GM23338 (cell line): ENCODE results near the gene RAB11FIP4. TPM values are rescaled to one million over a fixed set of nuclear protein-coding genes. Genes with fewer than 3 reads are reported as not detected.

Experiments
- ATAC-seq: fragments of 200-7000 bp; cut with Tn5 transposase; 3 replicates; pipeline ENCODE4 v1.9.1; 2020
- DNase-seq: peaks from one replicate; pipeline ENCODE4 v3.0.0-alpha.2; 2015; ENCODE audit warnings: low spot score
- H2AFZ ChIP-seq: fragments of 200-600 bp; sonication (generic); 2 replicates; pipeline ENCODE4 v1.8.0; 2016; ENCODE audit warnings: antibody characterized with exemption, mild to moderate bottlenecking, moderate library complexity
- H3F3A ChIP-seq: fragments of 200-600 bp; sonication (generic); replicated peaks from 2 replicates; pipeline ENCODE4 v1.8.0; 2017; ENCODE audit warnings: antibody characterized with exemption, mixed run types, low read depth
- H3K27ac ChIP-seq: fragments of 200-600 bp; sonication (generic); 2 replicates; pipeline ENCODE4 v1.6.1; 2016; ENCODE audit warnings: low read depth
- H3K27me3 ChIP-seq: fragments of 200-600 bp; sonication (generic); 2 replicates; pipeline ENCODE4 v1.8.0; 2016; ENCODE audit warnings: mild to moderate bottlenecking, mixed run types, moderate library complexity; ENCODE audit not compliant: insufficient read depth
- H3K36me3 ChIP-seq: fragments of 200-600 bp; sonication (generic); 2 replicates; pipeline ENCODE4 v1.8.0; 2016; ENCODE audit warnings: mild to moderate bottlenecking; ENCODE audit not compliant: insufficient read depth
- H3K4me1 ChIP-seq: fragments of 200-600 bp; sonication (generic); 2 replicates; pipeline ENCODE4 v1.8.0; 2016; ENCODE audit warnings: mild to moderate bottlenecking, moderate library complexity; ENCODE audit not compliant: insufficient read depth
- H3K4me2 ChIP-seq: fragments of 200-600 bp; sonication (generic); 2 replicates; pipeline ENCODE4 v1.7.1; 2017; ENCODE audit warnings: mixed run types
- H3K4me3 ChIP-seq: fragments of 200-600 bp; sonication (generic); 2 replicates; pipeline ENCODE4 v1.6.1; 2016; ENCODE audit warnings: mixed run types
- H3K79me2 ChIP-seq: fragments of 200-600 bp; sonication (generic); replicated peaks from 2 replicates; pipeline ENCODE4 v1.8.0; 2017; ENCODE audit warnings: mild to moderate bottlenecking; ENCODE audit not compliant: insufficient read depth
- H3K9me2 ChIP-seq: fragments of 200-600 bp; sonication (generic); 2 replicates; pipeline ENCODE4 v1.8.0; 2017; ENCODE audit not compliant: insufficient read depth
- H4K20me1 ChIP-seq: fragments of 200-600 bp; sonication (generic); replicated peaks from 2 replicates; pipeline ENCODE4 v1.8.0; 2017; ENCODE audit warnings: mild to moderate bottlenecking; ENCODE audit not compliant: insufficient read depth
- H3K27ac Mint-ChIP-seq: 2 replicates; pipeline ENCODE4 v1.8.0; 2020; ENCODE audit warnings: inconsistent platforms, mild to moderate bottlenecking, moderate library complexity, mixed read lengths
- H3K27me3 Mint-ChIP-seq: 3 replicates; pipeline ENCODE4 v1.8.0; 2022; ENCODE audit warnings: low read depth, mild to moderate bottlenecking, moderate library complexity, mixed read lengths, inconsistent platforms; ENCODE audit not compliant: insufficient read depth, poor library complexity
- H3K36me3 Mint-ChIP-seq: 3 replicates; pipeline ENCODE4 v1.8.0; 2021; ENCODE audit warnings: low read depth, mild to moderate bottlenecking, inconsistent platforms, moderate library complexity, mixed read lengths
- H3K4me1 Mint-ChIP-seq: 3 replicates; pipeline ENCODE4 v1.8.0; 2020; ENCODE audit warnings: mild to moderate bottlenecking, inconsistent platforms, mixed read lengths
- H3K4me3 Mint-ChIP-seq: 3 replicates; pipeline ENCODE4 v1.8.0; 2021; ENCODE audit warnings: moderate library complexity, mild to moderate bottlenecking, inconsistent platforms, mixed read lengths
- H3K9me3 Mint-ChIP-seq: 3 replicates; pipeline ENCODE4 v1.8.0; 2020; ENCODE audit warnings: moderate library complexity, mild to moderate bottlenecking, inconsistent platforms, mixed read lengths
- CREB1 ChIP-seq: fragments of 250-450 bp; sonication (Bioruptor Pico); IDR thresholded peaks from 2 replicates; pipeline ENCODE4 v1.5.0; 2020; ENCODE audit warnings: low read depth, mild to moderate bottlenecking, moderate library complexity
- ETS1 ChIP-seq: IDR thresholded peaks from 2 replicates; pipeline ENCODE4 v1.6.1; 2016; ENCODE audit warnings: antibody characterized with exemption
- EZH2 ChIP-seq: fragments of 200-600 bp; sonication (generic); IDR thresholded peaks from one replicate; pipeline ENCODE4 v1.8.0; 2017; ENCODE audit warnings: antibody characterized with exemption, mild to moderate bottlenecking, low read depth; ENCODE audit not compliant: unreplicated experiment
- EZH2phosphoT487 ChIP-seq: fragments of 200-600 bp; sonication (generic); IDR thresholded peaks from one replicate; pipeline ENCODE4 v1.8.1; 2018; ENCODE audit warnings: antibody characterized with exemption; ENCODE audit not compliant: unreplicated experiment
- JUNB ChIP-seq: IDR thresholded peaks from one replicate; pipeline ENCODE4 v1.6.1; 2016; ENCODE audit warnings: antibody characterized with exemption; ENCODE audit not compliant: unreplicated experiment
- NANOG ChIP-seq: IDR thresholded peaks from 2 replicates; pipeline ENCODE4 v1.6.1; 2016; ENCODE audit warnings: antibody characterized with exemption, borderline replicate concordance
- POLR2AphosphoS5 ChIP-seq: IDR thresholded peaks from 2 replicates; pipeline ENCODE4 v1.6.1; 2016; ENCODE audit warnings: antibody characterized with exemption, low read depth
- STAT1 ChIP-seq: IDR thresholded peaks from one replicate; pipeline ENCODE4 v1.6.1; 2016; ENCODE audit warnings: antibody characterized with exemption; ENCODE audit not compliant: unreplicated experiment
- ZNF114 ChIP-seq: fragments of 250-450 bp; sonication (Bioruptor Pico); IDR thresholded peaks from 2 replicates; pipeline ENCODE4 v1.5.0; 2020; ENCODE audit warnings: mild to moderate bottlenecking, moderate library complexity
- ZNF331 ChIP-seq: fragments of 250-450 bp; sonication (Bioruptor Pico); IDR thresholded peaks from 2 replicates; pipeline ENCODE4 v1.5.0; 2020; ENCODE audit warnings: low read depth, mild to moderate bottlenecking, moderate library complexity
- polyA plus RNA-seq: library from polyadenylated mRNA; unstranded; fragments of >200 nt; fragmentation: Nextera tagmentation; extraction: Ambion mirVana; gene quantifications from 2 replicates; pipeline ENCODE4 v1.2.1, GENCODE V29; 2016
- total RNA-seq: library from RNA; depleted of rRNA; stranded (reverse); fragments of >200 nt; shearing (Covaris generic); gene quantifications from 2 replicates; pipeline ENCODE4 v1.2.3, GENCODE V29; 2014
- TF ChIP-seq, protein P1 (sequence below): IDR thresholded peaks from one replicate; pipeline ENCODE4 v1.6.1; 2018; ENCODE audit warnings: antibody characterized with exemption; ENCODE audit not compliant: unreplicated experiment
- TF ChIP-seq, protein P2 (sequence below): fragments of 250-450 bp; sonication (Bioruptor Pico); IDR thresholded peaks from 2 replicates; pipeline ENCODE4 v1.5.0; 2020; ENCODE audit warnings: mild to moderate bottlenecking, moderate library complexity

The RAB11FIP4 gene
- total and polyA plus RNA-seq, 2 experiments from 2014 or later, result 26.0 to 65.6 TPM

- ATAC-seq (no peak), DNase-seq (no peak)
- H3K4me1 ChIP-seq, result peaks cover 2% of the 10 kb centered on the region
- no peak overlapping the region for H3K4me2 ChIP-seq
- no peaks in the 10 kb centered on the region for H3K36me3 ChIP-seq
- no peak overlapping the region for H3K27ac ChIP-seq
- H3K9me2 ChIP-seq, result no peaks in the 10 kb centered on the region
- Mint-ChIP-seq H3K4me3 (no peak overlapping the region), H3K27me3 (peaks cover 2% of the 10 kb centered on the region), H3K27ac (no peak overlapping the region), H3K4me1 (peaks cover 8% of the 10 kb centered on the region), H3K9me3 (no peaks in the 10 kb centered on the region), H3K36me3 (no peaks in the 10 kb centered on the region)
- H4K20me1 ChIP-seq, result no peaks in the 10 kb centered on the region
- peaks cover under 1% of the 10 kb centered on the region for H3F3A ChIP-seq
- H3K4me3 ChIP-seq, result no peak overlapping the region
- H2AFZ ChIP-seq, result no peak overlapping the region
- no peaks in the 10 kb centered on the region for H3K79me2 ChIP-seq
- TF ChIP-seq, protein P1, sequence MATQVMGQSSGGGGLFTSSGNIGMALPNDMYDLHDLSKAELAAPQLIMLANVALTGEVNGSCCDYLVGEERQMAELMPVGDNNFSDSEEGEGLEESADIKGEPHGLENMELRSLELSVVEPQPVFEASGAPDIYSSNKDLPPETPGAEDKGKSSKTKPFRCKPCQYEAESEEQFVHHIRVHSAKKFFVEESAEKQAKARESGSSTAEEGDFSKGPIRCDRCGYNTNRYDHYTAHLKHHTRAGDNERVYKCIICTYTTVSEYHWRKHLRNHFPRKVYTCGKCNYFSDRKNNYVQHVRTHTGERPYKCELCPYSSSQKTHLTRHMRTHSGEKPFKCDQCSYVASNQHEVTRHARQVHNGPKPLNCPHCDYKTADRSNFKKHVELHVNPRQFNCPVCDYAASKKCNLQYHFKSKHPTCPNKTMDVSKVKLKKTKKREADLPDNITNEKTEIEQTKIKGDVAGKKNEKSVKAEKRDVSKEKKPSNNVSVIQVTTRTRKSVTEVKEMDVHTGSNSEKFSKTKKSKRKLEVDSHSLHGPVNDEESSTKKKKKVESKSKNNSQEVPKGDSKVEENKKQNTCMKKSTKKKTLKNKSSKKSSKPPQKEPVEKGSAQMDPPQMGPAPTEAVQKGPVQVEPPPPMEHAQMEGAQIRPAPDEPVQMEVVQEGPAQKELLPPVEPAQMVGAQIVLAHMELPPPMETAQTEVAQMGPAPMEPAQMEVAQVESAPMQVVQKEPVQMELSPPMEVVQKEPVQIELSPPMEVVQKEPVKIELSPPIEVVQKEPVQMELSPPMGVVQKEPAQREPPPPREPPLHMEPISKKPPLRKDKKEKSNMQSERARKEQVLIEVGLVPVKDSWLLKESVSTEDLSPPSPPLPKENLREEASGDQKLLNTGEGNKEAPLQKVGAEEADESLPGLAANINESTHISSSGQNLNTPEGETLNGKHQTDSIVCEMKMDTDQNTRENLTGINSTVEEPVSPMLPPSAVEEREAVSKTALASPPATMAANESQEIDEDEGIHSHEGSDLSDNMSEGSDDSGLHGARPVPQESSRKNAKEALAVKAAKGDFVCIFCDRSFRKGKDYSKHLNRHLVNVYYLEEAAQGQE, result no peak
- TF ChIP-seq ETS1 (no peak), ZNF331 (CRISPR knock-in tag) (no peak), POLR2AphosphoS5 (no peak), NANOG (no peak), JUNB (no peak), STAT1 (no peak), EZH2phosphoT487 (no peak), CREB1 (CRISPR knock-in tag) (no peak), EZH2 (no peak), ZNF114 (CRISPR knock-in tag) (no peak)
- no peaks in the 10 kb centered on the region for H3K27me3 ChIP-seq
Observed at GRCh38 chr17:31481783-31482081, 90.3 kb downstream of the RAB11FIP4 start.

GRCh38 chr17:31484821-31485220 lies 93.3 kb downstream of the RAB11FIP4 start:
- H3K27ac ChIP-seq, result no peak overlapping the region
- H4K20me1 ChIP-seq, result no peaks in the 10 kb centered on the region
- peaks cover 3% of the 10 kb centered on the region for H3K79me2 ChIP-seq
- no peaks in the 10 kb centered on the region for H3K27me3 ChIP-seq
- peaks cover 17% of the 10 kb centered on the region for H3K4me1 ChIP-seq
- H3F3A ChIP-seq, result peaks cover 16% of the 10 kb centered on the region
- ATAC-seq (no peak), DNase-seq (no peak)
- Mint-ChIP-seq H3K36me3 (no peaks in the 10 kb centered on the region; the same call in 2 of the 3 replicates), H3K27ac (no peak overlapping the region), H3K4me1 (peaks cover 23% of the 10 kb centered on the region), H3K9me3 (no peaks in the 10 kb centered on the region), H3K4me3 (no peak overlapping the region), H3K27me3 (peaks cover 14% of the 10 kb centered on the region)
- H3K4me2 ChIP-seq, result no peak overlapping the region
- H2AFZ ChIP-seq, result no peak overlapping the region
- H3K36me3 ChIP-seq, result no peaks in the 10 kb centered on the region
- no peaks in the 10 kb centered on the region for H3K9me2 ChIP-seq
- no peak overlapping the region for H3K4me3 ChIP-seq
- TF ChIP-seq, protein P2, sequence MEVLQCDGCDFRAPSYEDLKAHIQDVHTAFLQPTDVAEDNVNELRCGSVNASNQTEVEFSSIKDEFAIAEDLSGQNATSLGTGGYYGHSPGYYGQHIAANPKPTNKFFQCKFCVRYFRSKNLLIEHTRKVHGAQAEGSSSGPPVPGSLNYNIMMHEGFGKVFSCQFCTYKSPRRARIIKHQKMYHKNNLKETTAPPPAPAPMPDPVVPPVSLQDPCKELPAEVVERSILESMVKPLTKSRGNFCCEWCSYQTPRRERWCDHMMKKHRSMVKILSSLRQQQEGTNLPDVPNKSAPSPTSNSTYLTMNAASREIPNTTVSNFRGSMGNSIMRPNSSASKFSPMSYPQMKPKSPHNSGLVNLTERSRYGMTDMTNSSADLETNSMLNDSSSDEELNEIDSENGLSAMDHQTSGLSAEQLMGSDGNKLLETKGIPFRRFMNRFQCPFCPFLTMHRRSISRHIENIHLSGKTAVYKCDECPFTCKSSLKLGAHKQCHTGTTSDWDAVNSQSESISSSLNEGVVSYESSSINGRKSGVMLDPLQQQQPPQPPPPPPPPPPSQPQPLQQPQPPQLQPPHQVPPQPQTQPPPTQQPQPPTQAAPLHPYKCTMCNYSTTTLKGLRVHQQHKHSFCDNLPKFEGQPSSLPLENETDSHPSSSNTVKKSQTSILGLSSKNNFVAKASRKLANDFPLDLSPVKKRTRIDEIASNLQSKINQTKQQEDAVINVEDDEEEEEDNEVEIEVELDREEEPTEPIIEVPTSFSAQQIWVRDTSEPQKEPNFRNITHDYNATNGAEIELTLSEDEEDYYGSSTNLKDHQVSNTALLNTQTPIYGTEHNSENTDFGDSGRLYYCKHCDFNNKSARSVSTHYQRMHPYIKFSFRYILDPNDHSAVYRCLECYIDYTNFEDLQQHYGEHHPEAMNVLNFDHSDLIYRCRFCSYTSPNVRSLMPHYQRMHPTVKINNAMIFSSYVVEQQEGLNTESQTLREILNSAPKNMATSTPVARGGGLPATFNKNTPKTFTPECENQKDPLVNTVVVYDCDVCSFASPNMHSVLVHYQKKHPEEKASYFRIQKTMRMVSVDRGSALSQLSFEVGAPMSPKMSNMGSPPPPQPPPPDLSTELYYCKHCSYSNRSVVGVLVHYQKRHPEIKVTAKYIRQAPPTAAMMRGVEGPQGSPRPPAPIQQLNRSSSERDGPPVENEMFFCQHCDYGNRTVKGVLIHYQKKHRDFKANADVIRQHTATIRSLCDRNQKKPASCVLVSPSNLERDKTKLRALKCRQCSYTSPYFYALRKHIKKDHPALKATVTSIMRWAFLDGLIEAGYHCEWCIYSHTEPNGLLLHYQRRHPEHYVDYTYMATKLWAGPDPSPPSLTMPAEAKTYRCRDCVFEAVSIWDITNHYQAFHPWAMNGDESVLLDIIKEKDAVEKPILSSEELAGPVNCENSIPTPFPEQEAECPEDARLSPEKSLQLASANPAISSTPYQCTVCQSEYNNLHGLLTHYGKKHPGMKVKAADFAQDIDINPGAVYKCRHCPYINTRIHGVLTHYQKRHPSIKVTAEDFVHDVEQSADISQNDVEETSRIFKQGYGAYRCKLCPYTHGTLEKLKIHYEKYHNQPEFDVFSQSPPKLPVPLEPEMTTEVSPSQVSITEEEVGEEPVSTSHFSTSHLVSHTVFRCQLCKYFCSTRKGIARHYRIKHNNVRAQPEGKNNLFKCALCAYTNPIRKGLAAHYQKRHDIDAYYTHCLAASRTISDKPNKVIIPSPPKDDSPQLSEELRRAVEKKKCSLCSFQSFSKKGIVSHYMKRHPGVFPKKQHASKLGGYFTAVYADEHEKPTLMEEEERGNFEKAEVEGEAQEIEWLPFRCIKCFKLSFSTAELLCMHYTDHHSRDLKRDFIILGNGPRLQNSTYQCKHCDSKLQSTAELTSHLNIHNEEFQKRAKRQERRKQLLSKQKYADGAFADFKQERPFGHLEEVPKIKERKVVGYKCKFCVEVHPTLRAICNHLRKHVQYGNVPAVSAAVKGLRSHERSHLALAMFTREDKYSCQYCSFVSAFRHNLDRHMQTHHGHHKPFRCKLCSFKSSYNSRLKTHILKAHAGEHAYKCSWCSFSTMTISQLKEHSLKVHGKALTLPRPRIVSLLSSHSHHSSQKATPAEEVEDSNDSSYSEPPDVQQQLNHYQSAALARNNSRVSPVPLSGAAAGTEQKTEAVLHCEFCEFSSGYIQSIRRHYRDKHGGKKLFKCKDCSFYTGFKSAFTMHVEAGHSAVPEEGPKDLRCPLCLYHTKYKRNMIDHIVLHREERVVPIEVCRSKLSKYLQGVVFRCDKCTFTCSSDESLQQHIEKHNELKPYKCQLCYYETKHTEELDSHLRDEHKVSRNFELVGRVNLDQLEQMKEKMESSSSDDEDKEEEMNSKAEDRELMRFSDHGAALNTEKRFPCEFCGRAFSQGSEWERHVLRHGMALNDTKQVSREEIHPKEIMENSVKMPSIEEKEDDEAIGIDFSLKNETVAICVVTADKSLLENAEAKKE (CRISPR knock-in tag), result no peak
- TF ChIP-seq ZNF114 (CRISPR knock-in tag) (no peak), ETS1 (no peak), EZH2 (no peak)
